Vagina (tissue), 2 donors: ENCODE measurements around the gene SPSB3. TPM values are rescaled to one million over a fixed set of nuclear protein-coding genes. Genes with fewer than 3 reads are reported as not detected.

Experiments
- DNase-seq, 2 donors: peaks; one replicate each; pipeline ENCODE4 v3.0.0-alpha.2; 2017; ENCODE audit errors: extremely low spot score in 2 of 2
- H3K27ac ChIP-seq: fragments of 200-600 bp; sonication (generic); one replicate; pipeline ENCODE4 v1.5.1; 2019
- H3K27me3 ChIP-seq: fragments of 200-600 bp; sonication (generic); one replicate; pipeline ENCODE4 v1.5.1; 2019
- H3K36me3 ChIP-seq, 2 donors: fragments of 200-600 bp; sonication (generic); one replicate each; pipeline ENCODE4 v1.5.1; 2017 to 2019
- H3K4me1 ChIP-seq: fragments of 200-600 bp; sonication (generic); one replicate; pipeline ENCODE4 v1.5.1; 2019
- H3K4me3 ChIP-seq, 2 donors: fragments of 200-600 bp; sonication (generic); 1 replicate in 1 of 2; 2 replicates in 1 of 2; pipeline ENCODE4 v1.5.1; 2016 to 2019
- H3K9me3 ChIP-seq: fragments of 200-600 bp; sonication (generic); one replicate; pipeline ENCODE4 v1.5.1; 2019
- CTCF ChIP-seq, 3 experiments: fragments of 450-650 bp in 2 of 3; fragments of 200-600 bp in 1 of 3; sonication (generic) in 1 of 3; IDR thresholded peaks; one replicate each; pipeline ENCODE4 v1.5.1; 2017 to 2019; ENCODE audit warnings: antibody characterized with exemption in 3 of 3, mild to moderate bottlenecking in 2 of 3, moderate library complexity in 2 of 3
- POLR2A ChIP-seq, 2 donors: fragments of 450-650 bp; IDR thresholded peaks; one replicate each; pipeline ENCODE4 v1.6.1; 2017; ENCODE audit warnings: antibody characterized with exemption in 2 of 2, mild to moderate bottlenecking in 2 of 2, moderate library complexity in 2 of 2
- POLR2AphosphoS5 ChIP-seq, 2 donors: sonication (generic); formaldehyde crosslinking; IDR thresholded peaks; one replicate each; pipeline ENCODE4 v1.9.0; 2017; ENCODE audit warnings: antibody characterized with exemption in 2 of 2, mild to moderate bottlenecking in 2 of 2, low read depth in 1 of 2; ENCODE audit not compliant: insufficient read depth in 1 of 2
- intact Hi-C: fragments of 100-400 bp; cut with DNase I; formaldehyde crosslinking; loops from one replicate; pipeline ENCODE4 v1.15.1; 2023
- total RNA-seq: library from RNA; depleted of rRNA; stranded (reverse); fragments of >200 nt; gene quantifications from one replicate; pipeline ENCODE4 v1.2.3, GENCODE V29; 2016

SPSB3 gene
- total RNA-seq, 1 donor from 2014 or later = 75.9 TPM

GRCh38 chr16:1789643-1790045 lies 7.3 kb upstream of the SPSB3 start:
- Histone ChIP-seq H3K36me3 (peaks cover 0 to 27% of the 10 kb centered on the region in 2 donors), H3K4me1 (peaks cover 24% of the 10 kb centered on the region), H3K27ac (no peak overlapping the region), H3K27me3 (no peaks in the 10 kb centered on the region), H3K4me3 (no peak overlapping the region), H3K9me3 (no peaks in the 10 kb centered on the region)
- DNase-seq = no peak
- intact Hi-C loops = no loop called here
- TF ChIP-seq POLR2A (IDR thresholded peaks at IDR 0.05) = no peak
- no peak for TF ChIP-seq CTCF (IDR thresholded peaks at IDR 0.05)

GRCh38 chr16:1788708-1789100 lies 6.3 kb upstream of the SPSB3 start:
- no peak for DNase-seq
- Histone ChIP-seq H3K36me3 (peaks cover 0 to 27% of the 10 kb centered on the region in 2 donors), H3K9me3 (no peaks in the 10 kb centered on the region), H3K27ac (no peak overlapping the region), H3K27me3 (no peaks in the 10 kb centered on the region), H3K4me3 (no peak overlapping the region), H3K4me1 (peaks cover 33% of the 10 kb centered on the region)
- no peak for TF ChIP-seq POLR2A (IDR thresholded peaks at IDR 0.05)
- TF ChIP-seq POLR2AphosphoS5 (IDR thresholded peaks at IDR 0.05; ENCODE audit: insufficient read depth in 1 of 2, low read depth in 1 of 2) = no peak
- no peak for TF ChIP-seq CTCF (IDR thresholded peaks at IDR 0.05)
- intact Hi-C loops = no loop called here

- intact Hi-C loops = no loop called here
Measured at GRCh38 chr16:1788095-1788707, 5.8 kb upstream of the SPSB3 start.

GRCh38 chr16:1787322-1788094 lies 5.1 kb upstream of the SPSB3 start:
- intact Hi-C loops = no loop called here
- TF ChIP-seq CTCF (IDR thresholded peaks at IDR 0.05) (no peak), POLR2AphosphoS5 (IDR thresholded peaks at IDR 0.05; ENCODE audit: insufficient read depth in 1 of 2, low read depth in 1 of 2) (no peak), POLR2A (IDR thresholded peaks at IDR 0.05) (no peak)
- Histone ChIP-seq H3K27me3 (no peaks in the 10 kb centered on the region), H3K27ac (no peak overlapping the region), H3K9me3 (no peaks in the 10 kb centered on the region), H3K4me1 (peaks cover 36% of the 10 kb centered on the region), H3K36me3 (peaks cover 0 to 27% of the 10 kb centered on the region in 2 donors), H3K4me3 (no peak overlapping the region)
- DNase-seq = no peak

More at GRCh38 chr16:1788095-1788707, 5.8 kb upstream of the SPSB3 start:
- DNase-seq = no peak
- Histone ChIP-seq H3K4me3 (no peak overlapping the region), H3K27ac (no peak overlapping the region), H3K36me3 (peaks cover 0 to 27% of the 10 kb centered on the region in 2 donors), H3K4me1 (peaks cover 36% of the 10 kb centered on the region), H3K9me3 (no peaks in the 10 kb centered on the region), H3K27me3 (no peaks in the 10 kb centered on the region)
- TF ChIP-seq POLR2AphosphoS5 (IDR thresholded peaks at IDR 0.05; ENCODE audit: insufficient read depth in 1 of 2, low read depth in 1 of 2) (no peak), CTCF (IDR thresholded peaks at IDR 0.05) (no peak), POLR2A (IDR thresholded peaks at IDR 0.05) (no peak)

- Histone ChIP-seq H3K9me3 (no peaks in the 10 kb centered on the region), H3K27ac (no peak overlapping the region), H3K27me3 (no peaks in the 10 kb centered on the region), H3K36me3 (peaks cover 0 to 27% of the 10 kb centered on the region in 2 donors), H3K4me1 (peaks cover 36% of the 10 kb centered on the region), H3K4me3 (no peak overlapping the region)
- DNase-seq = no peak
- intact Hi-C loops = no loop called here
- TF ChIP-seq CTCF (IDR thresholded peaks at IDR 0.05) (no peak), POLR2A (IDR thresholded peaks at IDR 0.05) (no peak), POLR2AphosphoS5 (IDR thresholded peaks at IDR 0.05; ENCODE audit: insufficient read depth in 1 of 2, low read depth in 1 of 2) (no peak)
Measured at GRCh38 chr16:1787056-1787321, 4.6 kb upstream of the SPSB3 start.
